Neutrophil (primary cell): ENCODE results near the gene GFER.

ENCODE experiments used
- H3K27ac ChIP-seq: fragments of 200-600 bp; sonication (generic); 2 replicates; pipeline ENCODE4 v1.5.1; 2016; ENCODE audit warnings: mild to moderate bottlenecking, moderate library complexity
- H3K27me3 ChIP-seq: fragments of 200-600 bp; sonication (generic); 2 replicates; pipeline ENCODE4 v1.6.0; 2016; ENCODE audit warnings: mild to moderate bottlenecking
- H3K36me3 ChIP-seq: fragments of 200-600 bp; sonication (generic); 2 replicates; pipeline ENCODE4 v1.5.1; 2017
- H3K4me1 ChIP-seq, 2 experiments: fragments of 200-600 bp in 1 of 2; sonication (generic) in 1 of 2; 1 replicate in 1 of 2; 2 replicates in 1 of 2; pipeline versions ENCODE4 v1.5.1 to v1.6.1; 2013 to 2016; ENCODE audit warnings: low read depth in 1 of 2, low read length in 1 of 2, mild to moderate bottlenecking in 1 of 2, moderate library complexity in 1 of 2; ENCODE audit not compliant: control insufficient read depth in 1 of 2, insufficient read depth in 1 of 2
- H3K4me3 ChIP-seq, 2 experiments: fragments of 200-600 bp in 1 of 2; sonication (generic) in 1 of 2; 1 replicate in 1 of 2; 2 replicates in 1 of 2; pipeline ENCODE4 v1.5.1; 2013 to 2016; ENCODE audit warnings: low read depth in 1 of 2, low read length in 1 of 2, mild to moderate bottlenecking in 1 of 2, moderate library complexity in 1 of 2
- H3K9me3 ChIP-seq: fragments of 200-600 bp; sonication (generic); 2 replicates; pipeline ENCODE4 v1.5.1; 2016
- TF ChIP-seq, protein P1 (sequence below): fragments of 200-600 bp; sonication (generic); IDR thresholded peaks from 2 replicates; pipeline ENCODE4 v1.5.1; 2016; ENCODE audit warnings: antibody characterized with exemption

GFER gene

DNA sequence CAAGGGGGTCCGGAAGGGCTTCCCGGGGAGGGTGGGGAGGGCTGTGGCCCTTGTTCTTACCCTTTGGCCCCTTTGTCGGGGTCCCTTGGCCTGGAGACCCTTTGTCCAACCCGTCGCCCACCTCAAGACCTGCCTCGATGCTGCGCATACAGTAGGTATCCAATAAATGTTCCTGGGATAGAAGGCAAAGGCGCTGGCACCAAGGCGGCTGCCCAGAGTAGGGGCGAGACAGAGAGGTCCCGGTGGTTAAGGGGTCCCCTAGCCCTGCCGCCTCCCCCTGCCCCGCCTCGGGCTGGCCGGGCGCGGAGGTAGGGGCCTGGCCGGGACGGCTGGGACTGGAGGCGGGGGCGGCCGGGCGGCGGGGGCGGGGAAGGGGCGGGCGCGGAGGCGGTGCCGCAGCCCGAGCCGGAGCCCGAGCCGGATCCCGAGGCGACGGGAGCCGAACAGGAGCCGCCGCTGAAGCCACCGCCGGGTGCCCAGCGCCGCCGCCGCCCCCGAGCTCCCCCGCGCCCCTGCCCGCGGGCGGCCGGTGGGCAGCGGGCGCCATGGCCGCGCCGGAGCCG lies 42.5 kb downstream of the GFER start, which contains the start of gene NHERF2:
Gene NHERF2, plus strand, starts transcription at position 442 of the 563 bp plus-strand sequence. Its CDS starts 104 bp downstream, at position 546.
- TF ChIP-seq, protein P1, sequence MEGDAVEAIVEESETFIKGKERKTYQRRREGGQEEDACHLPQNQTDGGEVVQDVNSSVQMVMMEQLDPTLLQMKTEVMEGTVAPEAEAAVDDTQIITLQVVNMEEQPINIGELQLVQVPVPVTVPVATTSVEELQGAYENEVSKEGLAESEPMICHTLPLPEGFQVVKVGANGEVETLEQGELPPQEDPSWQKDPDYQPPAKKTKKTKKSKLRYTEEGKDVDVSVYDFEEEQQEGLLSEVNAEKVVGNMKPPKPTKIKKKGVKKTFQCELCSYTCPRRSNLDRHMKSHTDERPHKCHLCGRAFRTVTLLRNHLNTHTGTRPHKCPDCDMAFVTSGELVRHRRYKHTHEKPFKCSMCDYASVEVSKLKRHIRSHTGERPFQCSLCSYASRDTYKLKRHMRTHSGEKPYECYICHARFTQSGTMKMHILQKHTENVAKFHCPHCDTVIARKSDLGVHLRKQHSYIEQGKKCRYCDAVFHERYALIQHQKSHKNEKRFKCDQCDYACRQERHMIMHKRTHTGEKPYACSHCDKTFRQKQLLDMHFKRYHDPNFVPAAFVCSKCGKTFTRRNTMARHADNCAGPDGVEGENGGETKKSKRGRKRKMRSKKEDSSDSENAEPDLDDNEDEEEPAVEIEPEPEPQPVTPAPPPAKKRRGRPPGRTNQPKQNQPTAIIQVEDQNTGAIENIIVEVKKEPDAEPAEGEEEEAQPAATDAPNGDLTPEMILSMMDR = no peak
- Histone ChIP-seq H3K27ac (no peak within 1 kb of the TSS), H3K36me3 (no peaks in the 10 kb centered on the region)

DNA sequence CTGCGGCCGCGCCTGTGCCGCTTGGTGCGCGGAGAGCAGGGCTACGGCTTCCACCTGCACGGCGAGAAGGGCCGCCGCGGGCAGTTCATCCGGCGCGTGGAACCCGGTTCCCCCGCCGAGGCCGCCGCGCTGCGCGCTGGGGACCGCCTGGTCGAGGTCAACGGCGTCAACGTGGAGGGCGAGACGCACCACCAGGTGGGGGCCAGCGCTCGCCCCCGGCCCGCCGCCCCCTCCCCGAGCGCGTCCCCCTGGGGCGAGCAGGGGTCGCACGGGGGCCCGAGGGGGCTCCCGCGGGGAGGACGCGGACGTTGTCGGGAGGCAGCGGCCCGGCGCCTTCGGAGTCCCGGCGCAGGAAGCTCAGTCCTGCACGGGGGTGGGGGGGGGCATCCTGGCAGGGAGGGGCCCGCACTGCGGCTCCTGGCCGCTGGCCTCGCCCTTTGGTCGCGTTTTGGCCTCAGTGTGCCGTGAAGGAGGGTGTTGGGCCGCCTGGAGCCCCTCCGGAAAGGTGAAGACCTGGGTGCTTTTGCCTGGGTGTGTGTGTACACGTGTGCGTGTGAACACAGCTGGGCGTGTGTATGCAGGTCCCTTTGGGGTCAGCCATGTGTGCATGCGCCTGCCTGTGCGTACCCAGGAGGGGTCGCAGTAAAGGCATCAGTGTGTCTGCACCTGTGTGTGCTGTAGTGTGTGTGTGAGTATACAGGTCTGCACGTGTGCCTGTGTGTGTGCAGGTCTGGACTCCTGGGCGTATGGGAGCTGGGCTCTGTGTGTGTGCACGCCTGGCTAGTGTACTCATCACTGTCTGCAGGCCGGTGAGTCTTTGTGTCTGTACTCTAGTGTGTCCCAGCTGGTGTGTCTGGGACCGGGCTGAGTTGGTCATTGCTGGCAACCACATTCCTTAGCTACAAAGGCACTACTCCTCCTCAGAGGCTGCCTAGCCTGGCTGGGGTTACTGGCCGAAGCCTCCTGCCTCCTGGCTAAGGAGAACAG lies 43.3 kb downstream of the GFER start:
- TF ChIP-seq, protein P1 = no peak
- Histone ChIP-seq H3K4me3 (no peak overlapping the region), H3K27me3 (peaks cover 84% of the 10 kb centered on the region), H3K9me3 (no peaks in the 10 kb centered on the region), H3K36me3 (no peaks in the 10 kb centered on the region), H3K4me1 (peaks cover 10 to 22% of the 10 kb centered on the region in 2 experiments), H3K27ac (no peak overlapping the region)

More for the DNA sequence above, 42.5 kb downstream of the GFER start, which contains the start of gene NHERF2:
- H3K9me3 ChIP-seq = no peaks in the 10 kb centered on the region
- H3K4me1 ChIP-seq = peaks cover 10 to 22% of the 10 kb centered on the region in 2 experiments
- H3K27me3 ChIP-seq = peaks cover 87% of the 10 kb centered on the region
- no peak within 1 kb of the TSS for H3K4me3 ChIP-seq

DNA sequence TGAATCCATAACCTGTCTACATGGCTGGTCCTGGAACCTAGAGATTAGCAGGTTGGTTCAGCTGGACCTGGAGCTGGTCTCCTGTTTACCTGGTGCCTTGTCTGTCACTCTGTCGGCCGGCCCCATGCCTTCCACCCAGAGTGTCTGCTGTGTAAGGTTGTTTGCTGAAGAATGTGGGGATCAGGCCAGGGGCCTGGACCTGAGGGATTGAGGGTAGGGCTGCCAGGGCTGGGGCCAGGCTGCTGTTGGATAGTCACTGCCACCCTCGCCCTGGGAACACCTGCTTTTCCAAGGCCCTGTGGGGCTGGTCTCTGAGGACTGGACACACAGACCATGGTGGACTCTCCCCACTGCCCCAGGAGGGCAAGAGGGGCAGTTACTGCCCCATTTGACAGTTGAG lies 44.2 kb downstream of the GFER start:
- no peaks in the 10 kb centered on the region for H3K36me3 ChIP-seq
- TF ChIP-seq, protein P1 = no peak
- H3K27ac ChIP-seq = no peak overlapping the region
- H3K4me1 ChIP-seq = peaks cover 5 to 17% of the 10 kb centered on the region in 2 experiments
- peaks cover 84% of the 10 kb centered on the region for H3K27me3 ChIP-seq
- H3K4me3 ChIP-seq = no peak overlapping the region
- H3K9me3 ChIP-seq = no peaks in the 10 kb centered on the region

DNA sequence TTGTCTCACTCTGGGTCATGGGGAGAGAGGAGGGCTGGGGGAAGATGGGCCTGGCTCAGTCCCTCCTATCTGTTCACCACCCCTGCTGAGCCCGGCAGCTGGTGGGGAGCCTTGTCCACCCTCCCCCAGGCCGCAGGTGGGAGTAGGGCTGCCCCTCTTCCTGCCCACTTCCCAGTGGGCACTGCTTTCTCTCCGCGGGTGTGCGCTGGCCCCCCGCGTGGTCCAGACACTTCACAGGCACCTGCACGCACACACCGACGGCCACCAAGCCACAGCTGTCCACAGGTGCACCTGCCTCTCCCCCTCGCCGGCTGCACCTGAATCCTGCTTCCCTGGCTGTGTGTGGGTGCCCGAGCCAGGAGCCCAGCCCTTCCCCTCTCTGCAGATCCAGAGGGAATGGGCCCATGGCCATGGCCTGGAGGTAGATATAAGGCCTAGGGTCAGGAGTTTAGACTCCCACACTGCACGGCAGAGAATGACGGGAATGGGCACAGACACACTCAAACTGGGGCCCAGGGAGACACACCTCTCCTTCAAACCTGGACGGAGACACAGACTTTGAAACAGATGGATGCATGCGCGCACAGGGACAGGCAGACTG lies 44.7 kb downstream of the GFER start:
- peaks cover 84% of the 10 kb centered on the region for H3K27me3 ChIP-seq
- no peak overlapping the region for H3K4me3 ChIP-seq
- TF ChIP-seq, protein P1 = no peak
- H3K4me1 ChIP-seq = peaks cover under 1 to 18% of the 10 kb centered on the region in 2 experiments
- no peak overlapping the region for H3K27ac ChIP-seq
- no peaks in the 10 kb centered on the region for H3K36me3 ChIP-seq
- H3K9me3 ChIP-seq = no peaks in the 10 kb centered on the region

DNA sequence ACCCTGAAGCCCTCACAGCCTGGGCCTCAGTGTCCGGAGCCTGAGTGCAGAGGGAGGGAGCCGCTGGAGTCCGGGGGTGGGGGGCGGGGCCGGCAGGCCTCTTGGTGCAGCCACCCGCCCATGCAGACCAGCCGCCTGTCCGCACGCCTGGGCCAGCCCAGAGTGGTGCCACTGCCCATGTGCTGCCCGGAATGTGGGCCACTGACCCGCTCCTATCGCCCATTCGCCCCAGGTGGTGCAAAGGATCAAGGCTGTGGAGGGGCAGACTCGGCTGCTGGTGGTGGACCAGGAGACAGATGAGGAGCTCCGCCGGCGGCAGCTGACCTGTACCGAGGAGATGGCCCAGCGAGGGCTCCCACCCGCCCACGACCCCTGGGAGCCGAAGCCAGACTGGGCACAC lies 45.4 kb downstream of the GFER start:
- Histone ChIP-seq H3K27ac (no peak overlapping the region), H3K4me3 (no peak overlapping the region), H3K27me3 (peaks cover 83% of the 10 kb centered on the region), H3K9me3 (no peaks in the 10 kb centered on the region), H3K36me3 (no peaks in the 10 kb centered on the region), H3K4me1 (peaks cover 0 to 20% of the 10 kb centered on the region in 2 experiments)
- TF ChIP-seq, protein P1 = no peak
